Fibroblast of lung (primary cell): ENCODE data around the gene WDR86. TPM values are rescaled to one million over a fixed set of nuclear protein-coding genes. Genes with fewer than 3 reads are reported as not detected.

ENCODE experiments used
- DNase-seq, 2 donors: peaks; one replicate each; pipeline versions ENCODE4 v3.0.0 to v3.0.0-alpha.2; 2010; ENCODE audit warnings: low read depth in 2 of 2
- H2AFZ ChIP-seq: 2 replicates; pipeline ENCODE4 v1.5.1; 2012; ENCODE audit warnings: low read length, control low read depth, inconsistent platforms
- H3K27ac ChIP-seq: 2 replicates; pipeline ENCODE4 v1.5.1; 2011; ENCODE audit warnings: low read length, control low read depth; ENCODE audit not compliant: insufficient read depth
- H3K27me3 ChIP-seq: 2 replicates; pipeline ENCODE4 v1.5.1; 2011; ENCODE audit warnings: mild to moderate bottlenecking, low read length; ENCODE audit not compliant: control insufficient read depth, insufficient read depth
- H3K36me3 ChIP-seq: 2 replicates; pipeline ENCODE4 v1.5.1; 2011; ENCODE audit warnings: low read length; ENCODE audit not compliant: control insufficient read depth, insufficient read depth
- H3K4me1 ChIP-seq: 2 replicates; pipeline ENCODE4 v1.5.1; 2011; ENCODE audit warnings: low read length; ENCODE audit not compliant: control insufficient read depth, insufficient read depth; ENCODE audit errors: extremely low read depth
- H3K4me2 ChIP-seq: 2 replicates; pipeline ENCODE4 v1.5.1; 2011; ENCODE audit warnings: low read length, control low read depth; ENCODE audit not compliant: insufficient read depth; ENCODE audit errors: extremely low read depth
- H3K4me3 ChIP-seq, 4 experiments: fragments of 200-600 bp in 1 of 4; sonication (generic) in 1 of 4; replicated peaks in 1 of 4; 2 replicates each; pipeline ENCODE4 v1.5.1; 2011 to 2016; ENCODE audit warnings: low read length in 4 of 4, low read depth in 3 of 4, mild to moderate bottlenecking in 3 of 4, control low read depth in 2 of 4, inconsistent platforms in 1 of 4, mixed read lengths in 1 of 4; ENCODE audit not compliant: insufficient read depth in 1 of 4; ENCODE audit errors: control extremely low read depth in 1 of 4
- H3K79me2 ChIP-seq: 2 replicates; pipeline ENCODE4 v1.5.1; 2012; ENCODE audit warnings: mild to moderate bottlenecking, low read length, inconsistent platforms; ENCODE audit not compliant: control insufficient read depth, insufficient read depth
- H3K9ac ChIP-seq: 2 replicates; pipeline ENCODE4 v1.5.1; 2011; ENCODE audit warnings: mild to moderate bottlenecking, low read length, control low read depth; ENCODE audit not compliant: insufficient read depth
- H3K9me3 ChIP-seq: 2 replicates; pipeline ENCODE4 v1.5.1; 2012; ENCODE audit warnings: low read depth, low read length; ENCODE audit not compliant: control insufficient read depth, insufficient read depth
- H4K20me1 ChIP-seq: 2 replicates; pipeline ENCODE4 v1.5.1; 2011; ENCODE audit warnings: low read length; ENCODE audit not compliant: control insufficient read depth, insufficient read depth; ENCODE audit errors: extremely low read depth
- EZH2 ChIP-seq: IDR thresholded peaks from 2 replicates; pipeline ENCODE4 v1.5.1; 2012; ENCODE audit warnings: low read length, control low read depth, mild to moderate bottlenecking; ENCODE audit errors: missing control alignments
- polyA plus RNA-seq, 2 donors: library from polyadenylated mRNA; depleted of rRNA in 1 of 2; stranded (reverse) in 1 of 2; unstranded in 1 of 2; fragments of >200 nt; gene quantifications; 2 replicates each; pipeline ENCODE4 v1.2.1, GENCODE V29; 2011 to 2012; ENCODE audit warnings: missing spikeins in 1 of 2
- total RNA-seq: library from RNA; depleted of rRNA; stranded (reverse); fragments of >200 nt; gene quantifications from 2 replicates; pipeline ENCODE4 v1.2.1, GENCODE V29; 2014
- TF ChIP-seq, protein P1 (sequence below), 2 donors: IDR thresholded peaks in 1 of 2; conservative IDR thresholded peaks in 1 of 2; 1 replicate in 1 of 2; 2 replicates in 1 of 2; pipeline ENCODE4 v1.5.1; 2011 to 2012; ENCODE audit warnings: low read length in 2 of 2, control low read depth in 1 of 2, inconsistent platforms in 1 of 2, low read depth in 1 of 2, mild to moderate bottlenecking in 1 of 2

WDR86 gene
- total and polyA plus RNA-seq, 2 donors (not counting 1 experiment from before 2014, with no cell fraction given), result 0.33 TPM; not detected in 1

DNA sequence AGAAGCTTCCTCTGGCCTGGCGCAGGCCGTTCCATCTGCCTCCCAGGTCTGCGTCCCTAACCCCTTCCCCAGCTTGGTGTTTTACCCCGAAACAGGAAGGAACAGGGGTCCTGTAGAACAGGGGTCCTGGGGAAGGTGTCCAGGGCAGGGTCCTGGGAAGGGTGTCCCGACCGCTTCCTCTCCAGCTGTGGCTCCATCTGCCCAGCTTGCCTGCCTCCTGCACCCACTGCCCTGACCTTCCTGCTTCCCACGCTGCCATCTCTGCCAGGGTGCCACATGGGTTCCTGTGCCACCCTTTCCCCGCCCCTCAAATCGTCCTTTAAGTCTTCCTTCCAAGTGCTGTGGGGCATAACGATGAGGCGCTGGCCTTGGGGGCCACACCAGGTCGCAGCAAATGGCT lies 32.4 kb downstream of the WDR86 start:
- no peak for DNase-seq
- Histone ChIP-seq H3K27me3 (peaks cover 13% of the 10 kb centered on the region), H3K9me3 (no peaks in the 10 kb centered on the region), H4K20me1 (no peaks in the 10 kb centered on the region), H3K4me2 (no peak overlapping the region), H3K4me3 (no peak overlapping the region), H2AFZ (no peak overlapping the region), H3K4me1 (no peaks in the 10 kb centered on the region), H3K27ac (no peak overlapping the region), H3K9ac (no peak overlapping the region), H3K79me2 (no peaks in the 10 kb centered on the region), H3K36me3 (no peaks in the 10 kb centered on the region)
- no peak for TF ChIP-seq EZH2
- TF ChIP-seq, protein P1, sequence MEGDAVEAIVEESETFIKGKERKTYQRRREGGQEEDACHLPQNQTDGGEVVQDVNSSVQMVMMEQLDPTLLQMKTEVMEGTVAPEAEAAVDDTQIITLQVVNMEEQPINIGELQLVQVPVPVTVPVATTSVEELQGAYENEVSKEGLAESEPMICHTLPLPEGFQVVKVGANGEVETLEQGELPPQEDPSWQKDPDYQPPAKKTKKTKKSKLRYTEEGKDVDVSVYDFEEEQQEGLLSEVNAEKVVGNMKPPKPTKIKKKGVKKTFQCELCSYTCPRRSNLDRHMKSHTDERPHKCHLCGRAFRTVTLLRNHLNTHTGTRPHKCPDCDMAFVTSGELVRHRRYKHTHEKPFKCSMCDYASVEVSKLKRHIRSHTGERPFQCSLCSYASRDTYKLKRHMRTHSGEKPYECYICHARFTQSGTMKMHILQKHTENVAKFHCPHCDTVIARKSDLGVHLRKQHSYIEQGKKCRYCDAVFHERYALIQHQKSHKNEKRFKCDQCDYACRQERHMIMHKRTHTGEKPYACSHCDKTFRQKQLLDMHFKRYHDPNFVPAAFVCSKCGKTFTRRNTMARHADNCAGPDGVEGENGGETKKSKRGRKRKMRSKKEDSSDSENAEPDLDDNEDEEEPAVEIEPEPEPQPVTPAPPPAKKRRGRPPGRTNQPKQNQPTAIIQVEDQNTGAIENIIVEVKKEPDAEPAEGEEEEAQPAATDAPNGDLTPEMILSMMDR (conservative IDR thresholded peaks at IDR 0.05 in 1 of 2, IDR thresholded peaks at IDR 0.05 in 1 of 2; ENCODE audit: low read depth in 1 of 2, low read length in 2 of 2), result no peak

DNA sequence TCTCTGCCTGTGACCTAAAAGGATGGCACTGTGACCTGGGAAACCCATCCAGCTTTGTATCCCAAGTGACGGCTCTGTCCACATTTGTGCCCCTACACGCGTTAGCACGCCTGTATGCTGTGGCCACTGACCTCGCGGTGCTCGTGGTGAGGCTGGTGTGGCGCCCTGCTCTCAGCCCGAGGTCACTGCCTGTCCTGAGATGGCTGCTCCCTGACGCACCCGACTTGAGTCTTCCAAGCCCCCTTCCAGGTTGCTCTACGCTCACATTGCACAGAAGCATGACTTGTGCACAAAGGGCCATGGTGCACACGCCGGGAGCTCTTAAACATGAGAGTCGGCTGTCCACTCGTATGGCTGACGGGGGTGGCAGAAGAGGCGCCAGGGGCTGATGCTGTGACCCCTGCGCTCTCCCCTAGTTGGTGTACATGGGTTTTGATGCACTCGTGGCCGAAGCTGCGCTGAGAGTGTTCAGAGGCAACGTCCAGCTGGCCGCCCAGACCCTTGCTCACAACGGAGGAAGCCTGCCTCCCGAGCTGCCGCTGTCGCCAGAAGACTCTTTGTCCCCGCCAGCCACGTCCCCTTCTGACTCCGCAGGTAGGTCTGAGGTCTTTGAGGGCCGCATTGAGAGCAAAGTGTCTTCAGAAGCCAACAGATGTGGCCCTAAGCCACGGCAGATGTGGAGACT lies 33.5 kb downstream of the WDR86 start:
- no peak overlapping the region for H2AFZ ChIP-seq
- H3K79me2 ChIP-seq, result no peaks in the 10 kb centered on the region
- peaks cover 1% of the 10 kb centered on the region for H3K36me3 ChIP-seq
- H3K27me3 ChIP-seq, result peaks cover 3% of the 10 kb centered on the region
- H3K4me1 ChIP-seq, result no peaks in the 10 kb centered on the region
- H3K4me2 ChIP-seq, result no peak overlapping the region
- no peaks in the 10 kb centered on the region for H4K20me1 ChIP-seq
- no peak overlapping the region for H3K27ac ChIP-seq
- no peak for DNase-seq
- no peak overlapping the region for H3K9ac ChIP-seq
- H3K4me3 ChIP-seq, result no peak overlapping the region
- TF ChIP-seq, protein P1 (conservative IDR thresholded peaks at IDR 0.05 in 1 of 2, IDR thresholded peaks at IDR 0.05 in 1 of 2; ENCODE audit: low read depth in 1 of 2, low read length in 2 of 2), result no peak
- no peak for TF ChIP-seq EZH2
- H3K9me3 ChIP-seq, result no peaks in the 10 kb centered on the region

DNA sequence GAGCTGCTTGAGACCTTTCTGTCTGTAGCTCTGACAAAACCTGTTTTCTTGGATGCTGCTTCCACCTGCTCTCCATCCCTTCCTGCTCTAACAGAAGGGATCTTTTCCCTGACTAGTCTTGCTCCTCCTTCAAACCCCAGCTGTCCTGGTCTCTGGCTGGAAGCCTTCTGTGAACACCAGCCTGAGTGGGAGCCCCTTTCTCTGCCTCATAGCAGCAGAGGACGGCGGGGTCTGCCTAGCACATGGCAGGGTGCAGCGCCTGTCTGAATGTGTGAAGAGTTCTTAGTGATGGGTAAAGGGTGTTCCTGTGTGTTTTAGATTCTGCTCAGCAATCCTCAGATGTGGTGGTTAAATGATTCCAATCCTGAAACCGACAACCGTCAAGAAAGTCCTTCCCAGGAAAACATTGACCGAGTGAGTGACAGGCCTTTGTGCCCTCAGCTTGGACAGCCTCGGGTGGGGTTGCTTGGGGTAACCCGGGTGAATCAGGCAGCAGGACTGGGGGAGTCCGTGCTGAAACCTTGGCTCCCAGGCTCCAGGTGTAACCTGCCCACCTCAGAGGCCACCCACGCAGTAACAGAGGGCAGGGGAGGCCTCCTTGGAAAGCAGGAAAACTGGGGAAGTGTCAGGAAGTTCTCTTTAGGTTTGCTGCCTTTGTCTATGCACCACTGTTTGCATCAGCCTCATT lies 34.2 kb downstream of the WDR86 start:
- Histone ChIP-seq H3K9ac (no peak overlapping the region), H3K79me2 (no peaks in the 10 kb centered on the region), H4K20me1 (no peaks in the 10 kb centered on the region), H3K4me3 (no peak overlapping the region), H3K27me3 (no peaks in the 10 kb centered on the region), H3K4me2 (no peak overlapping the region), H3K36me3 (peaks cover 2% of the 10 kb centered on the region), H3K4me1 (no peaks in the 10 kb centered on the region), H3K9me3 (no peaks in the 10 kb centered on the region), H2AFZ (no peak overlapping the region), H3K27ac (no peak overlapping the region)
- no peak for DNase-seq
- TF ChIP-seq, protein P1 (conservative IDR thresholded peaks at IDR 0.05 in 1 of 2, IDR thresholded peaks at IDR 0.05 in 1 of 2; ENCODE audit: low read depth in 1 of 2, low read length in 2 of 2), result no peak
- no peak for TF ChIP-seq EZH2
